H1 (cell line): ENCODE results near the gene PIK3CA. TPM values are rescaled to one million over a fixed set of nuclear protein-coding genes. Genes with fewer than 3 reads are reported as not detected.
"Not testable (repeated sequence)": the region's sequence is repeated elsewhere in the genome, so short reads cannot be mapped to it uniquely, and the experiment has no call there.

ENCODE experiments used
- CTCF ChIA-PET: fragments of 300-600 bp; sonication (Branson Sonifier 250); formaldehyde crosslinking; loops from one replicate; lab custom pipeline; 2021; ENCODE audit not compliant: partially characterized antibody; lab: Charles Lee
- POLR2A ChIA-PET: fragments of 300-600 bp; sonication (Branson Sonifier 250); formaldehyde crosslinking; loops from one replicate; lab custom pipeline; 2021; ENCODE audit warnings: inconsistent platforms; ENCODE audit not compliant: partially characterized antibody; lab: Charles Lee
- DNase-seq, 2 experiments: peaks; one replicate each; pipeline versions ENCODE4 v3.0.0 to v3.0.0-alpha.2; 2010 to 2022; ENCODE audit warnings: low spot score in 2 of 2, low read depth in 1 of 2, mixed read lengths in 1 of 2
- FAIRE-seq: peaks from 2 replicates; lab custom pipeline; 2011; peaks lifted over from hg19 to GRCh38; lab: Jason Lieb, UNC
- H2AFZ ChIP-seq: 2 replicates; pipeline ENCODE4 v1.8.1; 2012; ENCODE audit warnings: low read length, inconsistent platforms
- H2AK5ac ChIP-seq: 2 replicates; pipeline ENCODE4 v1.6.1; 2013; ENCODE audit warnings: low read depth, low read length
- H2BK120ac ChIP-seq: replicated peaks from 2 replicates; pipeline ENCODE3; 2013; ENCODE audit warnings: low read depth, low read length, inconsistent platforms
- H2BK12ac ChIP-seq: 2 replicates; pipeline ENCODE4 v1.6.1; 2013; ENCODE audit warnings: low read depth, low read length
- H2BK15ac ChIP-seq: 2 replicates; pipeline ENCODE4 v1.6.1; 2013; ENCODE audit warnings: low read length
- H2BK20ac ChIP-seq: 2 replicates; pipeline ENCODE4 v1.6.1; 2013; ENCODE audit warnings: low read length
- H2BK5ac ChIP-seq: 2 replicates; pipeline ENCODE4 v1.6.1; 2013; ENCODE audit warnings: low read depth, low read length
- H3K14ac ChIP-seq: 2 replicates; pipeline ENCODE4 v1.6.1; 2013; ENCODE audit warnings: inconsistent platforms; ENCODE audit not compliant: insufficient read length
- H3K18ac ChIP-seq: 2 replicates; pipeline ENCODE4 v1.6.1; 2013; ENCODE audit warnings: low read length; ENCODE audit errors: extremely low read depth
- H3K23ac ChIP-seq: 2 replicates; pipeline ENCODE4 v1.6.1; 2013; ENCODE audit warnings: inconsistent platforms; ENCODE audit not compliant: insufficient read length
- H3K23me2 ChIP-seq: 2 replicates; pipeline ENCODE4 v1.6.1; 2013; ENCODE audit warnings: low read depth, low read length
- H3K27ac ChIP-seq: 2 replicates; pipeline ENCODE4 v1.6.1; 2011; ENCODE audit warnings: low read depth, low read length, inconsistent platforms
- H3K27me3 ChIP-seq, 4 experiments: replicated peaks in 1 of 4; 1 replicate in 1 of 4; 2 replicates in 3 of 4; pipeline versions ENCODE4 v1.6.1 to v1.8.1; 2011 to 2013; ENCODE audit warnings: low read length in 3 of 4, mild to moderate bottlenecking in 3 of 4, inconsistent platforms in 2 of 4, mixed read lengths in 2 of 4, moderate library complexity in 1 of 4; ENCODE audit not compliant: control insufficient read depth in 3 of 4, insufficient read depth in 3 of 4; ENCODE audit errors: extremely low read depth in 1 of 4
- H3K36me3 ChIP-seq, 4 experiments: 2 replicates each; pipeline versions ENCODE4 v1.6.1 to v1.8.1; 2011 to 2013; ENCODE audit warnings: mild to moderate bottlenecking in 4 of 4, low read length in 3 of 4, moderate library complexity in 2 of 4, control low read depth in 1 of 4, inconsistent platforms in 1 of 4; ENCODE audit not compliant: insufficient read depth in 4 of 4, control insufficient read depth in 2 of 4
- H3K4ac ChIP-seq: replicated peaks from 2 replicates; pipeline ENCODE3; 2013; ENCODE audit warnings: low read length, low read depth, mixed read lengths, inconsistent platforms; ENCODE audit not compliant: insufficient read length
- H3K4me1 ChIP-seq, 4 experiments: replicated peaks in 1 of 4; 1 replicate in 1 of 4; 2 replicates in 3 of 4; pipeline versions ENCODE4 v1.6.1 to v1.8.1; 2011 to 2013; ENCODE audit warnings: low read length in 3 of 4, inconsistent platforms in 2 of 4, mixed read lengths in 1 of 4; ENCODE audit not compliant: insufficient read depth in 4 of 4, control insufficient read depth in 3 of 4
- H3K4me2 ChIP-seq, 2 experiments: 2 replicates each; pipeline versions ENCODE4 v1.6.1 to v1.8.1; 2011 to 2013; ENCODE audit warnings: low read depth in 2 of 2, low read length in 2 of 2, control low read depth in 1 of 2, inconsistent platforms in 1 of 2, mild to moderate bottlenecking in 1 of 2; ENCODE audit not compliant: insufficient read depth in 1 of 2
- H3K4me3 ChIP-seq, 4 experiments: fragments of 200-600, 300-600 bp in 1 of 4; sonication (generic), shearing (Covaris generic), sonication (Bioruptor Twin) in 1 of 4; 2 replicates each; pipeline versions ENCODE4 v1.5.1 to v1.8.1; 2011 to 2016; ENCODE audit warnings: low read length in 4 of 4, low read depth in 3 of 4, control low read depth in 2 of 4, inconsistent platforms in 2 of 4, mild to moderate bottlenecking in 2 of 4, mixed read lengths in 1 of 4, moderate library complexity in 1 of 4; ENCODE audit not compliant: insufficient read depth in 2 of 4; ENCODE audit errors: extremely low read depth in 1 of 4
- H3K56ac ChIP-seq: replicated peaks from 2 replicates; pipeline ENCODE3; 2013; ENCODE audit warnings: low read depth, mild to moderate bottlenecking, mixed read lengths, low read length, inconsistent platforms; ENCODE audit not compliant: insufficient read length
- H3K79me1 ChIP-seq: 2 replicates; pipeline ENCODE4 v1.6.1; 2013; ENCODE audit warnings: low read depth, low read length, control low read depth
- H3K79me2 ChIP-seq, 2 experiments: 2 replicates each; pipeline versions ENCODE4 v1.6.1 to v1.8.1; 2012 to 2013; ENCODE audit warnings: low read length in 2 of 2, mild to moderate bottlenecking in 2 of 2, inconsistent platforms in 1 of 2; ENCODE audit not compliant: insufficient read depth in 2 of 2, control insufficient read depth in 1 of 2
- H3K9ac ChIP-seq, 4 experiments: replicated peaks in 1 of 4; 1 replicate in 1 of 4; 2 replicates in 3 of 4; pipeline versions ENCODE4 v1.6.1 to v1.8.1; 2011 to 2013; ENCODE audit warnings: low read depth in 3 of 4, low read length in 3 of 4, control low read depth in 2 of 4, mild to moderate bottlenecking in 2 of 4, moderate library complexity in 2 of 4, inconsistent platforms in 1 of 4; ENCODE audit errors: extremely low read depth in 1 of 4
- H3K9me3 ChIP-seq, 2 experiments: 2 replicates each; pipeline versions ENCODE4 v1.6.1 to v1.8.1; 2012 to 2013; ENCODE audit warnings: mild to moderate bottlenecking in 2 of 2, moderate library complexity in 2 of 2, control low read depth in 1 of 2, inconsistent platforms in 1 of 2, low read depth in 1 of 2, low read length in 1 of 2, mixed read lengths in 1 of 2; ENCODE audit not compliant: insufficient read depth in 2 of 2
- H4K20me1 ChIP-seq, 2 experiments: replicated peaks in 1 of 2; 2 replicates each; pipeline versions ENCODE3 to v1.8.1; 2011 to 2013; ENCODE audit warnings: inconsistent platforms in 2 of 2, low read length in 2 of 2, mild to moderate bottlenecking in 1 of 2; ENCODE audit not compliant: insufficient read depth in 2 of 2, control insufficient read depth in 1 of 2
- H4K5ac ChIP-seq: 2 replicates; pipeline ENCODE4 v1.6.1; 2013; ENCODE audit warnings: low read length, low read depth, mixed read lengths, inconsistent platforms; ENCODE audit not compliant: insufficient read length
- H4K8ac ChIP-seq: 2 replicates; pipeline ENCODE4 v1.8.0; 2013; ENCODE audit warnings: mild to moderate bottlenecking, moderate library complexity, low read length, inconsistent platforms; ENCODE audit not compliant: insufficient read depth; ENCODE audit errors: extremely low read depth
- H4K91ac ChIP-seq: replicated peaks from 2 replicates; pipeline ENCODE3; 2013; ENCODE audit warnings: low read length, mixed read lengths, inconsistent platforms; ENCODE audit not compliant: insufficient read length
- WGBS, 2 experiments: shearing (Covaris generic) in 1 of 2; methylation state at CpG; one replicate each; pipeline versions ENCODE4 v1.1.6 to v1.1.7; 2013 to 2015; ENCODE audit warnings: low lambda C conversion rate in 2 of 2, mixed read lengths in 2 of 2, inconsistent platforms in 1 of 2, low coverage in 1 of 2, missing lambda C conversion rate in 1 of 2; ENCODE audit not compliant: insufficient replicate concordance in 2 of 2, insufficient coverage in 1 of 2, insufficient read length in 1 of 2; ENCODE audit errors: extremely low coverage in 1 of 2, missing lambda C conversion rate in 1 of 2; 5-methylcytosine and 5-hydroxymethylcytosine counted together
- polyA plus RNA-seq, 7 experiments: library from polyadenylated mRNA; depleted of rRNA in 3 of 7; stranded (reverse) in 5 of 7; unstranded in 2 of 7; fragments of >200 nt in 5 of 7; fragments of 200-250 nt in 2 of 7; gene quantifications; 1 replicate in 5 of 7; 2 replicates in 1 of 7; 4 replicates in 1 of 7; pipeline versions ENCODE4 v1.2.1 to v1.2.3, GENCODE V29; 2011 to 2013; ENCODE audit warnings: missing spikeins in 2 of 7, mixed read lengths in 2 of 7
- total RNA-seq: library from RNA; stranded (reverse); fragmentation: NEBNext Ultra II Directional; extraction: Animal tissue kit (Norgen Biotek cat#: 25700); gene quantifications from 2 replicates; pipeline ENCODE4 v1.2.1, GENCODE V29; 2021

Gene PIK3CA
- total and polyA plus RNA-seq, 2 of the 8 experiments (the other 6 are each of a cell fraction or from before 2014, with no cell fraction given) = 1.6 to 11.3 TPM

- H2BK12ac ChIP-seq, H3K4me3 ChIP-seq, H2BK20ac ChIP-seq, H3K23me2 ChIP-seq, H2AK5ac ChIP-seq, H3K4me1 ChIP-seq, H4K5ac ChIP-seq, H3K14ac ChIP-seq, H2BK120ac ChIP-seq, POLR2A ChIA-PET, H4K8ac ChIP-seq, H3K4ac ChIP-seq, H3K56ac ChIP-seq, DNase-seq, H4K20me1 ChIP-seq, H4K91ac ChIP-seq, H3K23ac ChIP-seq, H3K9me3 ChIP-seq, H3K9ac ChIP-seq, H3K79me1 ChIP-seq, H2BK5ac ChIP-seq, H3K36me3 ChIP-seq, H3K27me3 ChIP-seq, H2BK15ac ChIP-seq, H3K79me2 ChIP-seq, H3K18ac ChIP-seq, H3K27ac ChIP-seq, H3K4me2 ChIP-seq, H2AFZ ChIP-seq: not testable (repeated sequence)
- peak; percentile 63 for FAIRE-seq
- WGBS, 2 experiments = no CpG with 5 or more reads among the region's 1 CpG
- CTCF ChIA-PET = interaction anchor here (1.5 kb wide), 1 partner anchor 12 kb away, joined by 3 read pairs; no protein-coding TSS in a partner anchor
Measured at GRCh38 chr3:179215550-179215949, 67.4 kb downstream of the PIK3CA start.

GRCh38 chr3:179218213-179218612, 70.1 kb downstream of the PIK3CA start:
- CTCF ChIA-PET = not testable (repeated sequence)

More at GRCh38 chr3:179218213-179218612, 70.1 kb downstream of the PIK3CA start:
- H3K4ac ChIP-seq, H2AFZ ChIP-seq, H3K14ac ChIP-seq, H4K20me1 ChIP-seq, H4K5ac ChIP-seq, FAIRE-seq, H3K36me3 ChIP-seq, H3K27ac ChIP-seq, H4K8ac ChIP-seq, DNase-seq, H3K23ac ChIP-seq, H2AK5ac ChIP-seq, H3K79me1 ChIP-seq, H3K4me3 ChIP-seq, H3K79me2 ChIP-seq, POLR2A ChIA-PET, H2BK20ac ChIP-seq, H3K9me3 ChIP-seq, H2BK120ac ChIP-seq, H2BK15ac ChIP-seq, H4K91ac ChIP-seq, H2BK12ac ChIP-seq, H3K4me1 ChIP-seq, H3K18ac ChIP-seq, H3K4me2 ChIP-seq, H3K56ac ChIP-seq, H2BK5ac ChIP-seq, H3K27me3 ChIP-seq, H3K23me2 ChIP-seq, H3K9ac ChIP-seq: not testable (repeated sequence)
- 95% methylated on average over 1 of the region's 1 CpG; no CpG with 5 or more reads in 1 of the 2 experiments for WGBS, 2 experiments
